Astrocyte (in vitro differentiated cells and primary cell): ENCODE results near the gene TRIM14.

Experiments used
- EZH2 ChIP-seq: IDR thresholded peaks from 2 replicates; pipeline ENCODE4 v1.6.1; 2012; ENCODE audit warnings: mild to moderate bottlenecking, low read length, inconsistent platforms; ENCODE audit not compliant: insufficient read depth
- TF ChIP-seq, protein P1 (sequence below): IDR thresholded peaks from 2 replicates; pipeline ENCODE4 v1.5.1; 2011; ENCODE audit warnings: low read depth, mild to moderate bottlenecking, inconsistent platforms, low read length, moderate library complexity; ENCODE audit not compliant: insufficient read depth

DNA sequence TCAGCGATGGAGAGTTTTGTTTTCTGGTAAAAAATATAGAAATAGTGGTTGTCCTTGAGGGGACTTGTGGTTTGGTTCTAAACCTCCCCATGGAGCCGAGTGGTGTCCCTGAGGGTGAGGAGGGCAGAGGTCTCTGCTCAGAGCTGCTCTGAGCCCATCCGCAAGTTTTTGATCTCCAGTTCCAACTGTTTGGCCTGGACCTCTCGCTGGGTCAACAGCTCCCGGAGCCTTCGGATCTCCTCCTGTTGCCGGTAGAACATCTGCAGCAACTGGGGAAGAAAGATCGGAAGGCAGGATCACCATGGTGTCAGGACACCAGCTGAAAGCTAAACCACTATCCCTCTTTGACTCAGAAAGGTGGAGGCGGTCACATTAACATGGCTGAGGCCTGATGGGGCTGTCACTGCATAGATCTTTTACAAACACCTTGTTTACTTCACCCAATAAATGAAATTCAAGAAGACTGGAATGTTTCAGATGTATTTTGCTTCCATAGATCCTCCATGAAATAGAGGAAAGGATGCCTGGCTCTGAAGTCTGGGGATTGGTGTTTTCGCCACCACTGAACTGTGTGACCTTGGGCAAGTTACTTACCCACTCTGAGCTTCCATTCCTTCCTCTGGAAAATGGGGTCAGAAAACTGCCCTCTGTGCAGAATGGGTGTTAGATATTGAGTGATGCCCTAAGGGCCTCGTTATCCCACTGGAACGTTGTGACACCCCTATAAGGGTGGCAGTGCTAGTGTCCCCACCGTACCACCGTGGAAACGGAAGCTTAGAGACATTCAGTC lies 5.8 kb upstream of the TRIM14 start:
- TF ChIP-seq, protein P1, sequence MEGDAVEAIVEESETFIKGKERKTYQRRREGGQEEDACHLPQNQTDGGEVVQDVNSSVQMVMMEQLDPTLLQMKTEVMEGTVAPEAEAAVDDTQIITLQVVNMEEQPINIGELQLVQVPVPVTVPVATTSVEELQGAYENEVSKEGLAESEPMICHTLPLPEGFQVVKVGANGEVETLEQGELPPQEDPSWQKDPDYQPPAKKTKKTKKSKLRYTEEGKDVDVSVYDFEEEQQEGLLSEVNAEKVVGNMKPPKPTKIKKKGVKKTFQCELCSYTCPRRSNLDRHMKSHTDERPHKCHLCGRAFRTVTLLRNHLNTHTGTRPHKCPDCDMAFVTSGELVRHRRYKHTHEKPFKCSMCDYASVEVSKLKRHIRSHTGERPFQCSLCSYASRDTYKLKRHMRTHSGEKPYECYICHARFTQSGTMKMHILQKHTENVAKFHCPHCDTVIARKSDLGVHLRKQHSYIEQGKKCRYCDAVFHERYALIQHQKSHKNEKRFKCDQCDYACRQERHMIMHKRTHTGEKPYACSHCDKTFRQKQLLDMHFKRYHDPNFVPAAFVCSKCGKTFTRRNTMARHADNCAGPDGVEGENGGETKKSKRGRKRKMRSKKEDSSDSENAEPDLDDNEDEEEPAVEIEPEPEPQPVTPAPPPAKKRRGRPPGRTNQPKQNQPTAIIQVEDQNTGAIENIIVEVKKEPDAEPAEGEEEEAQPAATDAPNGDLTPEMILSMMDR: no peak
- no peak for TF ChIP-seq EZH2
